RKO (cell line): Measurements from ENCODE around the gene MEA1.

Experiments used
- DNase-seq: peaks from one replicate; pipeline ENCODE4 v3.0.0-alpha.2; 2016; ENCODE audit warnings: low spot score

Gene MEA1

GRCh38 chr6:42970871-42971612 is 42.7 kb downstream of the MEA1 start:
- DNase-seq: no peak

GRCh38 chr6:42969934-42970333 is 43.8 kb downstream of the MEA1 start:
- no peak for DNase-seq

- no peak for DNase-seq
These were observed 44.3 kb downstream of the MEA1 start for GRCh38 chr6:42969431-42969830.

- DNase-seq: no peak
These were observed 45.0 kb downstream of the MEA1 start for GRCh38 chr6:42968783-42969182.

GRCh38 chr6:42968126-42968701 is 45.5 kb downstream of the MEA1 start:
- no peak for DNase-seq

GRCh38 chr6:42967228-42967627 is 46.5 kb downstream of the MEA1 start:
- no peak for DNase-seq

GRCh38 chr6:42966571-42966970 is 47.2 kb downstream of the MEA1 start:
- DNase-seq: no peak

GRCh38 chr6:42963855-42964605 is 49.7 kb downstream of the MEA1 start:
- DNase-seq: no peak

GRCh38 chr6:42963179-42963854 is 50.4 kb downstream of the MEA1 start:
- no peak for DNase-seq

- no peak for DNase-seq
These were observed 51.1 kb downstream of the MEA1 start for GRCh38 chr6:42962502-42963178.

- no peak for DNase-seq
These were observed 51.6 kb downstream of the MEA1 start for GRCh38 chr6:42962096-42962495.
